Hippocampal formation (tissue), 2 donors: ENCODE results near the gene JARID2.

ENCODE experiments used
- DNase-seq, 2 donors: peaks; one replicate each; lab custom pipeline; 2025; lab: John Stamatoyannopoulos, UW

JARID2 gene

GRCh38 chr6:15507221-15507620 lies 261.4 kb downstream of the JARID2 start:
- DNase-seq, result no peak

- DNase-seq, result no peak
Measured at GRCh38 chr6:15507746-15508145, 261.9 kb downstream of the JARID2 start.

- DNase-seq, result no peak
Measured at GRCh38 chr6:15508441-15508871, 262.6 kb downstream of the JARID2 start.

GRCh38 chr6:15508931-15509330 lies 263.1 kb downstream of the JARID2 start:
- no peak for DNase-seq

GRCh38 chr6:15509335-15509933 lies 263.6 kb downstream of the JARID2 start:
- DNase-seq, result no peak

GRCh38 chr6:15510121-15510520 lies 264.3 kb downstream of the JARID2 start:
- no peak for DNase-seq

- DNase-seq, result no peak
Measured at GRCh38 chr6:15510536-15511247, 264.8 kb downstream of the JARID2 start.

- no peak for DNase-seq
Measured at GRCh38 chr6:15511248-15512125, 265.6 kb downstream of the JARID2 start.

GRCh38 chr6:15512126-15512525 lies 266.3 kb downstream of the JARID2 start:
- no peak for DNase-seq

GRCh38 chr6:15512721-15513120 lies 266.9 kb downstream of the JARID2 start:
- no peak for DNase-seq

- DNase-seq, result no peak
Measured at GRCh38 chr6:15513131-15513771, 267.4 kb downstream of the JARID2 start.

GRCh38 chr6:15513801-15514711 lies 268.2 kb downstream of the JARID2 start:
- no peak for DNase-seq

GRCh38 chr6:15515226-15515625 lies 269.4 kb downstream of the JARID2 start:
- no peak for DNase-seq

- no peak for DNase-seq
Measured at GRCh38 chr6:15515660-15516375, 269.9 kb downstream of the JARID2 start.

GRCh38 chr6:15516378-15516777 lies 270.5 kb downstream of the JARID2 start:
- no peak for DNase-seq

- DNase-seq, result no peak
Measured at GRCh38 chr6:15516923-15517560, 271.2 kb downstream of the JARID2 start.

GRCh38 chr6:15517600-15517999 lies 271.7 kb downstream of the JARID2 start:
- no peak for DNase-seq

GRCh38 chr6:15518057-15518456 lies 272.2 kb downstream of the JARID2 start:
- no peak for DNase-seq

- DNase-seq, result no peak
Measured at GRCh38 chr6:15518878-15519277, 273.0 kb downstream of the JARID2 start.

GRCh38 chr6:15519681-15520080 lies 273.8 kb downstream of the JARID2 start:
- no peak for DNase-seq
